Right ventricle myocardium inferior (tissue), 1 donor: ENCODE measurements around the gene ACOX2. TPM values are rescaled to one million over a fixed set of nuclear protein-coding genes. Genes with fewer than 3 reads are reported as not detected.

Source experiments
- ATAC-seq: fragments of 200-7000 bp; cut with Tn5 transposase; one replicate; pipeline ENCODE4 v1.9.1; 2020; ENCODE audit warnings: mild to moderate bottlenecking, moderate library complexity
- DNase-seq: peaks from one replicate; pipeline ENCODE4 v3.0.0; 2021; ENCODE audit errors: missing footprints
- intact Hi-C: fragments of 100-400 bp; cut with DNase I; formaldehyde crosslinking; loops from one replicate; pipeline ENCODE4 v1.11.0; 2022
- total RNA-seq: library from RNA; stranded (reverse); fragmentation: NEBNext Ultra II Directional; extraction: Animal tissue kit (Norgen Biotek cat#: 25700); gene quantifications from one replicate; pipeline ENCODE4 v1.2.1, GENCODE V29; 2021
- donor health status: DM: no; HTN: yes; CAD: no; lungs with severe emphysema.

The ACOX2 gene
- total RNA-seq, 1 donor from 2014 or later, result 33.4 TPM

- no peak for DNase-seq
- intact Hi-C loops, result no loop called here
- no peak for ATAC-seq
These were observed 14.1 kb downstream of the ACOX2 start for GRCh38 chr3:58522759-58523425.

- intact Hi-C loops, result no loop called here
- ATAC-seq (no peak), DNase-seq (no peak)
These were observed 14.9 kb downstream of the ACOX2 start for GRCh38 chr3:58521917-58522631.

GRCh38 chr3:58521336-58521670 is 15.7 kb downstream of the ACOX2 start:
- DNase-seq (no peak), ATAC-seq (no peak)
- intact Hi-C loops, result no loop called here

- ATAC-seq, result no peak
- intact Hi-C loops, result no loop called here
- no peak for DNase-seq
These were observed 16.3 kb downstream of the ACOX2 start for GRCh38 chr3:58520403-58521335.

GRCh38 chr3:58519668-58520402 is 17.2 kb downstream of the ACOX2 start:
- no peak for ATAC-seq
- DNase-seq, result no peak
- intact Hi-C loops, result no loop called here

GRCh38 chr3:58518291-58518789 is 18.6 kb downstream of the ACOX2 start:
- ATAC-seq (no peak), DNase-seq (no peak)
- intact Hi-C loops, result no loop called here

GRCh38 chr3:58514405-58514804 is 22.6 kb downstream of the ACOX2 start:
- DNase-seq (no peak), ATAC-seq (no peak)
- intact Hi-C loops, result no loop called here

- intact Hi-C loops, result no loop called here
- DNase-seq, result no peak
- no peak for ATAC-seq
These were observed 28.6 kb downstream of the ACOX2 start for GRCh38 chr3:58508437-58508836.

GRCh38 chr3:58507356-58508078 is 29.5 kb downstream of the ACOX2 start:
- ATAC-seq, result no peak
- intact Hi-C loops, result no loop called here

GRCh38 chr3:58502872-58503271 is 34.1 kb downstream of the ACOX2 start:
- intact Hi-C loops, result no loop called here
- DNase-seq (no peak), ATAC-seq (no peak)

More at GRCh38 chr3:58507356-58508078, 29.5 kb downstream of the ACOX2 start:
- no peak for DNase-seq

GRCh38 chr3:58497097-58497496 is 39.9 kb downstream of the ACOX2 start:
- intact Hi-C loops, result no loop called here
- ATAC-seq, result no peak
- DNase-seq, result no peak

GRCh38 chr3:58496206-58496857 is 40.7 kb downstream of the ACOX2 start:
- intact Hi-C loops, result no loop called here
- DNase-seq (no peak), ATAC-seq (no peak)

GRCh38 chr3:58495101-58495500 is 41.9 kb downstream of the ACOX2 start:
- intact Hi-C loops, result no loop called here
- DNase-seq (no peak), ATAC-seq (no peak)

GRCh38 chr3:58494107-58494506 is 42.9 kb downstream of the ACOX2 start:
- intact Hi-C loops, result loop anchor here (5.0 kb wide), 1 partner anchor 187 kb away; the partner anchor contains the start of genes HTD2 and RPP14
- no peak for ATAC-seq
- DNase-seq, result no peak

GRCh38 chr3:58492494-58492905 is 44.5 kb downstream of the ACOX2 start:
- ATAC-seq, result no peak
- intact Hi-C loops, result loop anchor here (2.0 to 5.0 kb wide), 2 partner anchors 60 to 185 kb away; partner anchors contain the start of genes HTD2, PDHB and RPP14
- DNase-seq, result no peak

- ATAC-seq, result peak; percentile 97
- intact Hi-C loops, result loop anchor here (2.0 to 5.0 kb wide), 4 partner anchors 29 to 184 kb away; partner anchors contain the start of genes HTD2, PDHB, PXK and RPP14
- peak; percentile 96 for DNase-seq
These were observed 45.2 kb downstream of the ACOX2 start, which contains the start of gene KCTD6 for GRCh38 chr3:58491506-58492402. Gene KCTD6 (plus strand): TSS chr3:58492096. CDS start chr3:58498756, 6,660 bp downstream.
